T-cell (primary cell): ENCODE measurements around the gene RABGAP1L. TPM values are rescaled to one million over a fixed set of nuclear protein-coding genes. Genes with fewer than 3 reads are reported as not detected.

Source experiments
- ATAC-seq, 4 experiments: fragments of 200-7000 bp in 3 of 4; fragments of 150-1000 bp in 1 of 4; cut with Tn5 transposase; replicated peaks in 1 of 4; 1 replicate in 3 of 4; 2 replicates in 1 of 4; pipeline ENCODE4 v1.10.0; 2021; ENCODE audit warnings: moderate library complexity in 3 of 4, mild to moderate bottlenecking in 2 of 4, moderate number of reproducible peaks in 1 of 4
- CTCF ChIA-PET, 2 donors: fragments of 300-600 bp; sonication (Branson Sonifier 250); formaldehyde crosslinking; loops; one replicate each; lab custom pipeline; 2022; ENCODE audit warnings: antibody characterized with exemption in 2 of 2; lab: Charles Lee
- POLR2A ChIA-PET, 2 donors: fragments of 300-600 bp; sonication (Branson Sonifier 250); formaldehyde crosslinking; loops; one replicate each; lab custom pipeline; 2022; ENCODE audit warnings: antibody characterized with exemption in 2 of 2; lab: Charles Lee
- DNase-seq, 35 experiments: peaks; one replicate each; pipeline versions ENCODE4 v3.0.0 to v3.0.0-alpha.2; 2013 to 2023
- H3K27ac ChIP-seq: one replicate; pipeline ENCODE4 v1.5.1; 2013; ENCODE audit warnings: low read length
- H3K27me3 ChIP-seq, 2 experiments: replicated peaks in 1 of 2; 1 replicate in 1 of 2; 2 replicates in 1 of 2; pipeline versions ENCODE4 v1.6.1 to v1.7.0; 2013; ENCODE audit warnings: low read length in 1 of 2, mixed read lengths in 1 of 2; ENCODE audit not compliant: control insufficient read depth in 2 of 2, insufficient read depth in 2 of 2; ENCODE audit errors: extremely low read depth in 1 of 2
- H3K36me3 ChIP-seq, 2 donors: 1 replicate in 1 of 2; 2 replicates in 1 of 2; pipeline versions ENCODE4 v1.6.1 to v1.7.0; 2013; ENCODE audit warnings: low read length in 1 of 2; ENCODE audit not compliant: control insufficient read depth in 2 of 2, insufficient read depth in 1 of 2; ENCODE audit errors: extremely low read depth in 1 of 2
- H3K4me1 ChIP-seq, 2 experiments: 1 replicate in 1 of 2; 2 replicates in 1 of 2; pipeline versions ENCODE4 v1.6.1 to v1.7.0; 2013; ENCODE audit warnings: low read length in 2 of 2, mixed read lengths in 1 of 2; ENCODE audit not compliant: insufficient read depth in 2 of 2, control insufficient read depth in 1 of 2; ENCODE audit errors: extremely low read depth in 1 of 2
- H3K4me3 ChIP-seq, 2 donors: 1 replicate in 1 of 2; 2 replicates in 1 of 2; pipeline versions ENCODE4 v1.5.1 to v1.7.0; 2013; ENCODE audit warnings: mild to moderate bottlenecking in 2 of 2, low read length in 1 of 2, moderate library complexity in 1 of 2; ENCODE audit not compliant: control insufficient read depth in 1 of 2; ENCODE audit errors: extremely low read depth in 1 of 2
- H3K9me3 ChIP-seq: 2 replicates; pipeline ENCODE4 v1.7.0; 2013
- H3K27ac Mint-ChIP-seq, 2 donors: one replicate each; pipeline ENCODE4 v1.8.0; 2020 to 2021; ENCODE audit warnings: mild to moderate bottlenecking in 2 of 2, mixed read lengths in 2 of 2
- H3K27me3 Mint-ChIP-seq, 2 donors: one replicate each; pipeline ENCODE4 v1.8.0; 2021 to 2022; ENCODE audit warnings: mixed read lengths in 2 of 2
- H3K36me3 Mint-ChIP-seq: one replicate; pipeline ENCODE4 v1.8.0; 2021; ENCODE audit warnings: mixed read lengths
- H3K4me1 Mint-ChIP-seq, 3 donors: one replicate each; pipeline ENCODE4 v1.8.0; 2020 to 2022; ENCODE audit warnings: mixed read lengths in 3 of 3, mild to moderate bottlenecking in 1 of 3
- H3K4me3 Mint-ChIP-seq, 3 donors: one replicate each; pipeline ENCODE4 v1.8.0; 2020 to 2022; ENCODE audit warnings: mild to moderate bottlenecking in 3 of 3, mixed read lengths in 3 of 3, moderate library complexity in 3 of 3
- H3K9me3 Mint-ChIP-seq, 3 donors: one replicate each; pipeline ENCODE4 v1.8.0; 2020 to 2022; ENCODE audit warnings: mixed read lengths in 3 of 3
- WGBS: methylation state at CpG from one replicate; pipeline ENCODE4 v1.1.5; 2013; ENCODE audit warnings: missing lambda C conversion rate; ENCODE audit not compliant: insufficient coverage; 5-methylcytosine and 5-hydroxymethylcytosine counted together
- total RNA-seq, 35 experiments: library from RNA in 6 of 35; stranded (reverse) in 6 of 35; fragments of 120-200 nt in 1 of 35; gene quantifications; one replicate each; pipeline versions ENCODE4 v1.2.1 to v1.2.4 and lab custom pipeline; 2013 to 2026

Gene RABGAP1L
- total RNA-seq, 5 donors from 2014 or later (not counting 1 experiment from before 2014, with no cell fraction given), result 75.0 to 108 (median 82.3) TPM

GRCh38 chr1:175003521-175003920, 844.2 kb downstream of the RABGAP1L start:
- Histone ChIP-seq H3K4me1 (peaks cover 16 to 20% of the 10 kb centered on the region in 2 experiments), H3K27ac (no peak overlapping the region), H3K36me3 (peaks cover 0 to 37% of the 10 kb centered on the region in 2 donors), H3K4me3 (no peak overlapping the region), H3K9me3 (no peaks in the 10 kb centered on the region), H3K27me3 (no peaks in the 10 kb centered on the region)
- Mint-ChIP-seq H3K27me3 (no peaks in the 10 kb centered on the region), H3K4me3 (peak overlapping the region in 2 of 3 donors; percentile 31 to 37), H3K9me3 (no peaks in the 10 kb centered on the region), H3K36me3 (peaks cover 20% of the 10 kb centered on the region), H3K27ac (peak overlapping the region; percentile 62 to 68), H3K4me1 (peaks cover 52 to 60% (median 55%) of the 10 kb centered on the region in 3 donors)
- POLR2A ChIA-PET, result interaction anchor here in 1 of 2 donors (1.8 kb wide), 1 partner anchor 204 kb away, joined by 9 read pairs; no protein-coding TSS in a partner anchor
- DNase-seq (no peak), ATAC-seq (no peak)
- WGBS, result 57% methylated on average over 1 of the region's 2 CpGs
- CTCF ChIA-PET, result interaction anchor here in 1 of 2 donors (1.0 to 1.5 kb wide), 3 partner anchors 20 to 35 kb away, joined by 3 to 7 read pairs (median 3); partner anchors contain the start of gene MRPS14

DNA sequence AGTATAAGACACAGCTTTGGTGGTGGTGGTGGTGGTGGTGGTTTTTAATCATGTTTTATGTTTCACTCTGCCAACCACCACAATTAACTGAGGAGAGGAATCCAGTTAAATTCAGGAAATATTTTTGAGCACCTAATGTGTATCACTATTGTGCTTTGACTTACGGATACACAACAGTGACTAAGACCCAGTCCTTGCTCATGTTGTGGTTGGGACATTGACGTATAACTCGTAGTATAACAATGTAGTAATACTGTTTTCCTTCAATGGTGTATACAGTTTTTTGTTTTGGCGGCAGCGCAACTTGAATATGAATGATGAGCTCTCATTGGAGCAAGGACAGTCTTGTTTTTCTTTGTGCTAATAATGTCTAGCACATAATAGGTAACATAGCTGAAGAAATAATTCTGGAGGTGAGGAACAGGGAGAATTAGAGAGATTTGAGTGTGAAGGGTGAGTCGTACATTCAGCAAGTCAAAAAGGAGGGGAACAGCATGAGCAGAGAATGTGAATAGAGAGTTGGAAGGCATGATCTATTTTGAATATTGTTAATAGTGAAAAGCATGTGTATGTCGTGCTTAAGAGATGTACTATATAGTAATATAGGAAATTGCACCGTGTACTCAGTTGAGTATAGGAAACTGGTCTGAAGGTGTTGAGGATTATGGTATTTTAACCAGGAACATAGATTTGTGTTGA, 845.9 kb downstream of the RABGAP1L start:
- H3K9me3 Mint-ChIP-seq, result no peaks in the 10 kb centered on the region
- H3K27ac ChIP-seq, result no peak overlapping the region
- H3K4me3 ChIP-seq, result no peak overlapping the region
- H3K36me3 ChIP-seq, result peaks cover 3 to 48% of the 10 kb centered on the region in 2 donors
- DNase-seq (no peak), ATAC-seq (no peak)
- H3K4me3 Mint-ChIP-seq, result peak overlapping the region in 1 of 3 donors; percentile 1
- H3K36me3 Mint-ChIP-seq, result peaks cover 29% of the 10 kb centered on the region
- ChIA-PET POLR2A (interaction anchor here in 1 of 2 donors (0.6 kb wide), 2 partner anchors 17 to 98 kb away, joined by 3 to 4 read pairs; no protein-coding TSS in a partner anchor), CTCF (interaction anchor here in 1 of 2 donors (0.9 kb wide), 1 partner anchor 24 kb away, joined by 4 read pairs; no protein-coding TSS in a partner anchor)
- H3K9me3 ChIP-seq, result no peaks in the 10 kb centered on the region
- no peaks in the 10 kb centered on the region for H3K27me3 ChIP-seq
- H3K27me3 Mint-ChIP-seq, result no peaks in the 10 kb centered on the region
- 88% methylated on average over 8 of the region's 8 CpGs for WGBS
- peaks cover 58 to 60% (median 58%) of the 10 kb centered on the region in 3 donors for H3K4me1 Mint-ChIP-seq
- peak overlapping the region in 1 of 2 donors; percentile 50 for H3K27ac Mint-ChIP-seq
- H3K4me1 ChIP-seq, result peaks cover 9 to 18% of the 10 kb centered on the region in 2 experiments

- ATAC-seq, result no peak
- Histone ChIP-seq H3K27me3 (no peaks in the 10 kb centered on the region), H3K9me3 (no peaks in the 10 kb centered on the region), H3K36me3 (peaks cover 4 to 84% of the 10 kb centered on the region in 2 donors), H3K27ac (no peak overlapping the region), H3K4me3 (no peak overlapping the region), H3K4me1 (no peaks in the 10 kb centered on the region)
- ChIA-PET POLR2A (no interaction called here), CTCF (interaction anchor here (0.6 to 0.7 kb wide), 3 partner anchors 116 to 190 kb away, joined by 3 to 6 read pairs (median 3); no protein-coding TSS in a partner anchor)
- Mint-ChIP-seq H3K9me3 (no peaks in the 10 kb centered on the region), H3K27me3 (no peaks in the 10 kb centered on the region), H3K36me3 (peaks cover 53% of the 10 kb centered on the region), H3K4me1 (peaks cover 19 to 22% (median 19%) of the 10 kb centered on the region in 3 donors), H3K4me3 (no peak overlapping the region), H3K27ac (peak overlapping the region in 1 of 2 donors; percentile 34)
- no peak for DNase-seq
- WGBS, result 93% methylated on average over 3 of the region's 10 CpGs
These were observed 850.2 kb downstream of the RABGAP1L start for GRCh38 chr1:175009532-175009931.

GRCh38 chr1:175013445-175013844, 854.1 kb downstream of the RABGAP1L start:
- H3K27me3 ChIP-seq, result no peaks in the 10 kb centered on the region
- H3K9me3 ChIP-seq, result no peaks in the 10 kb centered on the region
- H3K4me1 ChIP-seq, result no peaks in the 10 kb centered on the region
- Mint-ChIP-seq H3K36me3 (peaks cover 60% of the 10 kb centered on the region), H3K4me1 (peaks cover 5 to 15% (median 11%) of the 10 kb centered on the region in 3 donors), H3K27me3 (no peaks in the 10 kb centered on the region), H3K4me3 (no peak overlapping the region), H3K27ac (peak overlapping the region in 1 of 2 donors; percentile 45), H3K9me3 (no peaks in the 10 kb centered on the region)
- no CpG with 5 or more reads among the region's 1 CpG for WGBS
- POLR2A ChIA-PET, result no interaction called here
- CTCF ChIA-PET, result no interaction called here
- no peak for ATAC-seq
- no peak overlapping the region for H3K27ac ChIP-seq
- no peak for DNase-seq
- no peak overlapping the region for H3K4me3 ChIP-seq
- peaks cover 18 to 75% of the 10 kb centered on the region in 2 donors for H3K36me3 ChIP-seq

GRCh38 chr1:175015243-175015642, 855.9 kb downstream of the RABGAP1L start:
- peaks cover 7 to 15% (median 13%) of the 10 kb centered on the region in 3 donors for H3K4me1 Mint-ChIP-seq
- no peak overlapping the region for H3K4me3 Mint-ChIP-seq
- WGBS, result 93% methylated on average over 2 of the region's 4 CpGs
- Histone ChIP-seq H3K4me3 (no peak overlapping the region), H3K36me3 (peaks cover 16 to 64% of the 10 kb centered on the region in 2 donors), H3K27me3 (no peaks in the 10 kb centered on the region), H3K4me1 (no peaks in the 10 kb centered on the region), H3K27ac (no peak overlapping the region), H3K9me3 (no peaks in the 10 kb centered on the region)
- peaks cover 51% of the 10 kb centered on the region for H3K36me3 Mint-ChIP-seq
- H3K27ac Mint-ChIP-seq, result peak overlapping the region in 1 of 2 donors; percentile 8
- DNase-seq (no peak), ATAC-seq (no peak)
- ChIA-PET POLR2A (interaction anchor here (0.5 to 0.8 kb wide), 3 partner anchors 15 to 216 kb away, joined by 3 read pairs; no protein-coding TSS in a partner anchor), CTCF (interaction anchor here in 1 of 2 donors (1.4 to 1.7 kb wide), 2 partner anchors 8 to 16 kb away, joined by 3 to 4 read pairs; partner anchors contain the start of gene MRPS14)
- H3K9me3 Mint-ChIP-seq, result no peaks in the 10 kb centered on the region
- no peaks in the 10 kb centered on the region for H3K27me3 Mint-ChIP-seq

GRCh38 chr1:175019524-175019923, 860.2 kb downstream of the RABGAP1L start:
- H3K4me1 Mint-ChIP-seq, result peaks cover 36 to 46% (median 40%) of the 10 kb centered on the region in 3 donors
- peaks cover 19% of the 10 kb centered on the region for H3K36me3 Mint-ChIP-seq
- no peaks in the 10 kb centered on the region for H3K27me3 ChIP-seq
- no CpG with 5 or more reads among the region's 3 CpGs for WGBS
- no peaks in the 10 kb centered on the region for H3K27me3 Mint-ChIP-seq
- DNase-seq (no peak), ATAC-seq (no peak)
- no peak overlapping the region for H3K4me3 Mint-ChIP-seq
- H3K4me1 ChIP-seq, result peaks cover 8 to 14% of the 10 kb centered on the region in 2 experiments
- H3K9me3 Mint-ChIP-seq, result peaks cover 0 to 1% (median 0%) of the 10 kb centered on the region in 3 donors
- H3K27ac Mint-ChIP-seq, result no peak overlapping the region
- peaks cover 14 to 29% of the 10 kb centered on the region in 2 donors for H3K36me3 ChIP-seq
- H3K4me3 ChIP-seq, result no peak overlapping the region
- H3K9me3 ChIP-seq, result no peaks in the 10 kb centered on the region
- H3K27ac ChIP-seq, result no peak overlapping the region
- ChIA-PET POLR2A (no interaction called here), CTCF (no interaction called here)
